ENCODE measurements around the gene TSPAN32.
A peak's percentile ranks its signal among the peaks of the same experiment; 100 is the strongest.

Gene TSPAN32

DNA sequence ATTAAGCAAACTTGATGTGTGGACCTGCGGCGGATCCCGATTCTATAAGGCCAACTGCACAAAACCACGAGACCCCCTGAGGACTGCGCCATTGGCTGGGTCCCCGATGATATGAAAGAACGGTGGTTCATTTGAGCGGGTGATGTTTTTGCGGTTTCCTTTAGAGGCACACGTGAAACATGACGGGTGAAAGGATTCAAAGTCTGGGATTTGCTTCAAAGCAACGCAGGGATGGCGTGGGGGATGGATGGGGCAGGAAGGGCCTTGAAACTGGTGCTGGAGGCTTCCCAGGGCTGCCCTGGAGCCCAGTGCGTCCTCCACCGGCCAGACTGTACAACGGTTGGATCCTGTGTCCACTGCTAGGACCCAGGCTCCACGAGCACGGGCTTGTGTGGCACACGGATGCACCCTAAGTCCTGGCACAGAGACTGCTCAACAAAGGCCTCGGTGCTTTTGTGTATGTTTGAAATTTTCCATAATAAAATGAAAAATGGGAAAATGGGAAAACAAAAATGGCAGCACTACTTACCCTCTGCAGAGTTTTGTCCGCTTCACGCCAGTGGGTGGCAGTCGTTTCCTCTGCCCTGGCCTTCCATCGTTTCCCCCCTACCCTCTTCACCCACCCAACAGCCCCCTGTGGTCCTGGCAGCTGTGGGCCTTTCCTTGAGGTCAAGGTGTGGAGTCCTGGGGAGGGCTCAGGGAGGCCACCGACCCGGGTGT lies 35.1 kb upstream of the TSPAN32 start:
- TF ChIP-seq, protein P1, sequence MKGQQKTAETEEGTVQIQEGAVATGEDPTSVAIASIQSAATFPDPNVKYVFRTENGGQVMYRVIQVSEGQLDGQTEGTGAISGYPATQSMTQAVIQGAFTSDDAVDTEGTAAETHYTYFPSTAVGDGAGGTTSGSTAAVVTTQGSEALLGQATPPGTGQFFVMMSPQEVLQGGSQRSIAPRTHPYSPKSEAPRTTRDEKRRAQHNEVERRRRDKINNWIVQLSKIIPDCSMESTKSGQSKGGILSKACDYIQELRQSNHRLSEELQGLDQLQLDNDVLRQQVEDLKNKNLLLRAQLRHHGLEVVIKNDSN (IDR thresholded peaks at IDR 0.05): no peak
- TF ChIP-seq NFIC (IDR thresholded peaks at IDR 0.05) (no peak), TAF1 (IDR thresholded peaks at IDR 0.05; ENCODE audit: low read depth) (no peak), ZBTB7A (IDR thresholded peaks at IDR 0.05; ENCODE audit: low read depth) (no peak), MAX (IDR thresholded peaks at IDR 0.05) (no peak), CEBPB (IDR thresholded peaks at IDR 0.05) (no peak), TCF12 (IDR thresholded peaks at IDR 0.05; ENCODE audit: low read depth) (no peak), EP300 (IDR thresholded peaks at IDR 0.05; ENCODE audit: borderline replicate concordance) (no peak), FOXM1 (IDR thresholded peaks at IDR 0.05; ENCODE audit: borderline replicate concordance, low read depth) (no peak), YY1 (IDR thresholded peaks at IDR 0.05; ENCODE audit: low read depth) (no peak), CREB1 (IDR thresholded peaks at IDR 0.05; ENCODE audit: low read depth) (no peak), RAD21 (IDR thresholded peaks at IDR 0.05; ENCODE audit: low read depth) (no peak)

DNA sequence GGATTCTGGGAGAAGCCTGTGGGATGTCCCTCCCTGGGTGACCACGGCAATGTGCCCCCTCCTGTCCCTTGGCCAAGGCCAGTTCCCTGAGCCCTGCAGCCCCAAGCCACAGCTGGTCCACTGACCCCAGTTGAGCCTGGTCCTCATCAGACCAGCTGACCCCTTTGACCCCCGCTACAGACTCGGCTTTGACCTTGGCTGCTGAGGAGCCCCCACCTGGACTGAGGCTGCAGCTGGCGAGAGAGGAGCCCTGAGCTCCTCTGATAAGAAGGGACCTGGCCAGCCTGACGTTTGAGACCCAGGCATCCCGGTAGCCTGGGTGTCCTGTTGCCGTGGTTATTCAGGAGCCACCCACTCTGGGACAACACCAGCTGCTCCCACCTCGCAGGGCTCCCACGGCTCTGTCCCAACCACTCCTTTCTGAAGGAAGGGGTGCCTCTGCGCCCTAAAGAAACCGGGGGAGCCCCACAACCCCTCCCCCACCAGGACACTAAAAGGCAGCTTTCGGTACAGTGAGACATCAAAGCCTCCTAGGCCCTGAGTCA lies 34.4 kb upstream of the TSPAN32 start:
- no peak for TF ChIP-seq CREB1 (IDR thresholded peaks at IDR 0.05; ENCODE audit: low read depth)
- no peak for TF ChIP-seq MAX (IDR thresholded peaks at IDR 0.05)
- TF ChIP-seq EGR1 (IDR thresholded peaks at IDR 0.05): no peak
- no peak for TF ChIP-seq CEBPB (IDR thresholded peaks at IDR 0.05)
- TF ChIP-seq TAF1 (IDR thresholded peaks at IDR 0.05; ENCODE audit: low read depth): no peak
- TF ChIP-seq, protein P2, sequence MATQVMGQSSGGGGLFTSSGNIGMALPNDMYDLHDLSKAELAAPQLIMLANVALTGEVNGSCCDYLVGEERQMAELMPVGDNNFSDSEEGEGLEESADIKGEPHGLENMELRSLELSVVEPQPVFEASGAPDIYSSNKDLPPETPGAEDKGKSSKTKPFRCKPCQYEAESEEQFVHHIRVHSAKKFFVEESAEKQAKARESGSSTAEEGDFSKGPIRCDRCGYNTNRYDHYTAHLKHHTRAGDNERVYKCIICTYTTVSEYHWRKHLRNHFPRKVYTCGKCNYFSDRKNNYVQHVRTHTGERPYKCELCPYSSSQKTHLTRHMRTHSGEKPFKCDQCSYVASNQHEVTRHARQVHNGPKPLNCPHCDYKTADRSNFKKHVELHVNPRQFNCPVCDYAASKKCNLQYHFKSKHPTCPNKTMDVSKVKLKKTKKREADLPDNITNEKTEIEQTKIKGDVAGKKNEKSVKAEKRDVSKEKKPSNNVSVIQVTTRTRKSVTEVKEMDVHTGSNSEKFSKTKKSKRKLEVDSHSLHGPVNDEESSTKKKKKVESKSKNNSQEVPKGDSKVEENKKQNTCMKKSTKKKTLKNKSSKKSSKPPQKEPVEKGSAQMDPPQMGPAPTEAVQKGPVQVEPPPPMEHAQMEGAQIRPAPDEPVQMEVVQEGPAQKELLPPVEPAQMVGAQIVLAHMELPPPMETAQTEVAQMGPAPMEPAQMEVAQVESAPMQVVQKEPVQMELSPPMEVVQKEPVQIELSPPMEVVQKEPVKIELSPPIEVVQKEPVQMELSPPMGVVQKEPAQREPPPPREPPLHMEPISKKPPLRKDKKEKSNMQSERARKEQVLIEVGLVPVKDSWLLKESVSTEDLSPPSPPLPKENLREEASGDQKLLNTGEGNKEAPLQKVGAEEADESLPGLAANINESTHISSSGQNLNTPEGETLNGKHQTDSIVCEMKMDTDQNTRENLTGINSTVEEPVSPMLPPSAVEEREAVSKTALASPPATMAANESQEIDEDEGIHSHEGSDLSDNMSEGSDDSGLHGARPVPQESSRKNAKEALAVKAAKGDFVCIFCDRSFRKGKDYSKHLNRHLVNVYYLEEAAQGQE (IDR thresholded peaks at IDR 0.05; ENCODE audit: low read depth): no peak
- no peak for TF ChIP-seq FOXM1 (IDR thresholded peaks at IDR 0.05; ENCODE audit: borderline replicate concordance, low read depth)
- no peak for TF ChIP-seq ZBTB7A (IDR thresholded peaks at IDR 0.05; ENCODE audit: low read depth)
- TF ChIP-seq NFIC (IDR thresholded peaks at IDR 0.05): no peak

GRCh38 chr11:2267851-2268728 lies 33.7 kb upstream of the TSPAN32 start:
- TF ChIP-seq EGR1 (IDR thresholded peaks at IDR 0.05) (no peak), MAX (IDR thresholded peaks at IDR 0.05) (no peak), CREB1 (IDR thresholded peaks at IDR 0.05; ENCODE audit: low read depth) (no peak), ZBTB7A (IDR thresholded peaks at IDR 0.05; ENCODE audit: low read depth) (no peak), NFIC (IDR thresholded peaks at IDR 0.05) (no peak), TEAD4 (IDR thresholded peaks at IDR 0.05) (no peak), EP300 (IDR thresholded peaks at IDR 0.05; ENCODE audit: borderline replicate concordance) (no peak)

DNA sequence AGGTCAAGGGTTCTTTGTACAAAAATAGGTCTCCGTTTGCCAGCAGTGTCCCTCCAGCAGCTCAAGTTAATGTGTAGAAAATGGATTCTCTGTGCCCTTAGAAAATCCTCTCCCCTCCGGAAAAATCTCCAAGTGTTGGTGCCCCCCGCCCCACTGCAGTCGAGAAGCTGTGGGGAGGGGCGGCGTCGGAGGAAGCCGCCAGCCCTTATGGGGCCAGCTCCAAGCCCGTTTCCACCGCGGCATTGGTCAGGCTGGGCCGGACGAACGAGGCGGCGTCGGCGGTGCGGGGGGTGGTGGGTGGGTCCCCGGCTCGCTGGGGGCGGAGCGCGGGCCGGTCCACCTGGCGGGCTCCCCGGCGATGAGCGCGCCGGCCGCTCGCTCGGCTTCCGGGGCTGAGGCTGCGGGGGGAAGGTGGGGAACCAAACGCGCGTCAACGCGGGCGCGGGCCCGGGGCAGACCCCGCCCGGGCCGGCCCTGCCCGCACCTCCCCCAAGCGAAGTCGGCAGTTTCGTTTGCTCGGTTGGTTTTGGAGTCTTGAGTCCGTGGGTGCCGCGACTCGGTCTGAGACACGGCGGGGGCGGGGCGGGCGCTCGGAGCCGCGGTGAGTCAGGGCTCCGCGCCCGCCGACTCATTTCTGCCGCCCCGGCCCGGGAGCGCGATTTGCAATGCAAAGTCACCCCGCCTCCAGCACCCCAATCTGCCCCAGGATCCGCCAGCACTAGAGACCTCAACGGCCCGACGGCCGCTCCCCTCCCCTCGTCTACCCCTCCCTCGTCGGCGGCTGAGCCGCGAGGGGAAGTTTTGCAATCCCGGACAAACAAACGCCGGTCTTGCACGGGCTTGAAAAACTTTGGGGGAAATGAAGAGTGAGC lies 32.8 kb upstream of the TSPAN32 start:
- TF ChIP-seq MAX (IDR thresholded peaks at IDR 0.05): peak; percentile 12; the same call in 1 of the 2 replicates
- TF ChIP-seq CEBPB (IDR thresholded peaks at IDR 0.05): peak; percentile 64
- TF ChIP-seq FOXM1 (IDR thresholded peaks at IDR 0.05; ENCODE audit: borderline replicate concordance, low read depth): no peak
- TF ChIP-seq YY1 (IDR thresholded peaks at IDR 0.05; ENCODE audit: low read depth): no peak

DNA sequence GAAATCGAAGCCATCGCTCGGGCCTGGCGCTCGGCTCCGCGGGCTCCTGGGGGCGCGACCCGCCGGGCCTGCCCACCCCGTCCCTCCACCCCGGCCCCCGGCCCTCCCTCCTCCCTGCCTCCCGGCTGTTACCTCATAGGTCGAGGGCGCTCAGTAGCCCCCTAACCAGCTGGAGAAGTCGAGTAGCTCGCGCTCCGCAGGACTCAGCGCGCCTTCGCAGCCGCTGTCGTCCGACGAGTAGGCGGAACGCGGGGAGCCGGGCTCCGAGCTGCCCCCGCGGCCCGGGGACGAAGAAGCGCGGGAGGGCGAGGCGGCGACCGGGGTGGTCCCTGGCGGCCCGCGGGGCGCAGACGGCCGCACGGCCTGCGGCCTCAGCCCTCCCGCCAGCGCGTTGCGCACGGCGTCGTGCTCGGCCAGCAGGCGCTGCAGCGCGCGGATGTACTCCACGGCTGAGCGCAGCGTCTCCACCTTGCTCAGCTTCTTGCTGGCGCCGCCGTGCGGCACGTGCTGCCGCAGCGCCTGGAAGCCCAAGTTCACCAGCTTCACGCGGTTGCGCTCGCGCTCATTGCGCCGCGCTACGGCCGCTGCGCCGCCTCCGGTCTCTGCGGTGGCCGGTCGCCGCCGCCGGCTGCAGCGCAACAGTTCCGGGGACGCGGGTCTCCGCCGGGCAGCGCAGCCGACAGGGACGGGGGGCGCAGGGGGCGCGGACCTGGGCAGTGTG lies 32.1 kb upstream of the TSPAN32 start:
- TF ChIP-seq, protein P2 (IDR thresholded peaks at IDR 0.05; ENCODE audit: low read depth): no peak
- peak; percentile 95 for TF ChIP-seq MAX (IDR thresholded peaks at IDR 0.05)
- TF ChIP-seq RAD21 (IDR thresholded peaks at IDR 0.05; ENCODE audit: low read depth): peak; percentile 28; the same call in 1 of the 2 replicates
- no peak for TF ChIP-seq ZBTB7A (IDR thresholded peaks at IDR 0.05; ENCODE audit: low read depth)
- TF ChIP-seq, protein P1 (IDR thresholded peaks at IDR 0.05): peak; percentile 55; the same call in 1 of the 2 replicates

Measured in Ishikawa (cell line).